SJSA1 (cell line): ENCODE data around the gene VN1R5. TPM values are rescaled to one million over a fixed set of nuclear protein-coding genes. Genes with fewer than 3 reads are reported as not detected.
A peak's percentile ranks its signal among the peaks of the same experiment; 100 is the strongest.
"Not testable (repeated sequence)": the region's sequence is repeated elsewhere in the genome, so short reads cannot be mapped to it uniquely, and the experiment has no call there.

Experiments used
- DNase-seq, 2 experiments: peaks; one replicate each; pipeline ENCODE4 v3.0.0-alpha.2; 2015 to 2020; ENCODE audit warnings: low spot score in 2 of 2, low read depth in 1 of 2
- H3K27ac ChIP-seq: fragments of 250-450 bp; sonication (Bioruptor Pico); 2 replicates; pipeline ENCODE4 v1.5.1; 2020; ENCODE audit warnings: mild to moderate bottlenecking, moderate library complexity
- H3K27me3 ChIP-seq: fragments of 250-450 bp; sonication (Bioruptor Pico); replicated peaks from 2 replicates; pipeline ENCODE4 v1.5.1; 2020; ENCODE audit warnings: mild to moderate bottlenecking, moderate library complexity
- H3K36me3 ChIP-seq: fragments of 250-450 bp; sonication (Bioruptor Pico); 2 replicates; pipeline ENCODE4 v1.5.1; 2020; ENCODE audit warnings: mild to moderate bottlenecking
- H3K4me1 ChIP-seq: fragments of 250-450 bp; sonication (Bioruptor Pico); replicated peaks from 2 replicates; pipeline ENCODE4 v1.6.1; 2021; ENCODE audit warnings: mild to moderate bottlenecking
- H3K4me3 ChIP-seq: fragments of 250-450 bp; sonication (Bioruptor Pico); 2 replicates; pipeline ENCODE4 v1.5.1; 2020; ENCODE audit warnings: mild to moderate bottlenecking
- H3K9me3 ChIP-seq: fragments of 250-450 bp; sonication (Bioruptor Pico); replicated peaks from 2 replicates; pipeline ENCODE4 v1.5.1; 2020; ENCODE audit warnings: mild to moderate bottlenecking
- total RNA-seq: library from RNA; depleted of rRNA; stranded (reverse); fragments of >200 nt; shearing (Covaris generic); gene quantifications from 2 replicates; pipeline ENCODE4 v1.2.3, GENCODE V29; 2014

Gene VN1R5
- total RNA-seq, 1 experiment from 2014 or later, result not detected

- H3K27me3 ChIP-seq, result no peaks in the 10 kb centered on the region
- H3K27ac ChIP-seq, result no peak overlapping the region
- no peaks in the 10 kb centered on the region for H3K4me1 ChIP-seq
- no peak overlapping the region for H3K4me3 ChIP-seq
- no peaks in the 10 kb centered on the region for H3K36me3 ChIP-seq
- H3K9me3 ChIP-seq, result no peaks in the 10 kb centered on the region
- peak in 1 of 2 experiments; percentile 20 for DNase-seq
These were observed 32.5 kb downstream of the VN1R5 start for GRCh38 chr1:247288341-247288740.

GRCh38 chr1:247289274-247289892 is 33.5 kb downstream of the VN1R5 start:
- H3K4me1 ChIP-seq, H3K4me3 ChIP-seq, H3K27me3 ChIP-seq, H3K27ac ChIP-seq, H3K9me3 ChIP-seq, H3K36me3 ChIP-seq: not testable (repeated sequence)
- DNase-seq, result peak in 1 of 2 experiments; percentile 7

DNA sequence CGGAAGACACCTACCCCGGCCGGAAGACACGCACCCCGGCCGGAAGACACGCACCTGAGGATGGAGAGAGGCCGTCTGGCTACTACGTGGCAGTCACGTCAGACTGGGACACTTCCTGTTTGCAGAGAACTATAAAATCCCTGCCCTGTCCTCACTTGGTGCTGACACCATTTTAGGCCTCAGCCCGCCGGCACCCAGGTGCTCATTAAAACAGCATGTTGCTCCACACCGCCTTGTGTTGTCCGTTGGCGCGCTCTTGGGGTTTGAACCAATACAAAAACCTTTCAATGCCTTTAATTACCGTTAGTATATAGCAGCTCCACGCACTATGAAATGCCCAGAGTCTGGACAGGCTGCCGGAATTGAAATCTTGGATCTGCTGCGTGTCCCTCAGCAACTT is 34.7 kb downstream of the VN1R5 start:
- no peak for DNase-seq
- H3K36me3 ChIP-seq, result no peaks in the 10 kb centered on the region
- no peak overlapping the region for H3K4me3 ChIP-seq
- H3K27ac ChIP-seq, result no peak overlapping the region
- no peaks in the 10 kb centered on the region for H3K4me1 ChIP-seq
- no peaks in the 10 kb centered on the region for H3K9me3 ChIP-seq
- no peaks in the 10 kb centered on the region for H3K27me3 ChIP-seq

DNA sequence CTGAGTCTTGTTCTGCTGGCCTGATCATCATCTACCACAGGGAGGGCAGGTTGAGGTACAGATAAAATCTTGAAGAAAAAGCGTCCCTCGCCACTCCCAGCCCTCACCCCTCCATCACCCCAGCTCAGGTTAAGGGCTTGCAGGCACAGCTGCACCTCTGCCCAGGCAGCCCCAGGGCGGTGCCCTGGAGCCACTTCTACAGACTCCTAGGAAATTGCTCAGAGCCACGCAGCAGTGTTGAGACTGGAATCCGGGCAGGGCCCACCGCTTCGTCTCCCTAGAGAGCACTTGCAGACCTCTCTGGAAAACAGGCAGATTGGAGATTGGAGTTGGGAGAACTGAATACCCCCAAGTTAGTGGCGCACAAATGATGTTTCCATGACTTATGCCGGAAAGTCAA is 35.3 kb downstream of the VN1R5 start:
- H3K9me3 ChIP-seq, result no peaks in the 10 kb centered on the region
- H3K4me3 ChIP-seq, result no peak overlapping the region
- no peak overlapping the region for H3K27ac ChIP-seq
- H3K36me3 ChIP-seq, result no peaks in the 10 kb centered on the region
- DNase-seq, result no peak
- no peaks in the 10 kb centered on the region for H3K4me1 ChIP-seq
- H3K27me3 ChIP-seq, result no peaks in the 10 kb centered on the region

DNA sequence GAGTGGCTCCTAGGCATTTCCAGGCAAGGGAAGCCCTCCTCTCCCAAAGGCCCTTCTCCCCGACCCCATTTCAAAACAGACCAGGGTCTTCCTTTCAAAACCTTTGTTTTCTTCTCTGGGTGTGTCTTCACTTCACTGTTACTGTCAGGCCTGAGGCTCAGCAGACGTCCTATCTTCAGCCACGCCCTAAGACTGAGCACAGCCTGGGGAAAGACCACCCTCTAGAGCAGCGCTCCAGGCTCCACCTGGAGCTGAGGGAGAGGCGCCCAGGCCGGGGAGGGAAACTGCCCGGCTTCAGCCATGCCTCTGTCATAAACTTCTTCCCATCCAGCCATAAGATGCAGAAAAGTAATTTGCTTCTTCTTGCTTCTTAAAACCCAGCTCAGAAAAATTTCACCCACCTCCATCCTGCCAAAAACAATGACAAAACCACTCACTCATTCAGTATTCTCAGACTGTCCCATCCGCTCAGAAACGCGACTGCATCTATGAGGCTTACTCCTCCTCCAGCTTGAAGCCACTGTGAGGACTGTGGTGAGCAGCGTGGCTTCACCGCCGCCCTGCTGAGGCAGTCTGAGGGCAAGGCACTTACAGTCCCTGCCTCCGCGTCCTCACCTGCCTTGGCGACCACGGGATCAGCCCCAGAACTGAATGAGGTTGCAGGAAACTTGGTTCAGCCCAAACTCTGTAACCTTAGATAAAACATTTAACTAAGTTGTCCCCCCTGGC is 36.1 kb downstream of the VN1R5 start:
- H3K4me1 ChIP-seq, result no peaks in the 10 kb centered on the region
- no peak overlapping the region for H3K27ac ChIP-seq
- DNase-seq, result no peak
- H3K27me3 ChIP-seq, result no peaks in the 10 kb centered on the region
- no peaks in the 10 kb centered on the region for H3K36me3 ChIP-seq
- no peak overlapping the region for H3K4me3 ChIP-seq
- no peaks in the 10 kb centered on the region for H3K9me3 ChIP-seq

- Histone ChIP-seq H3K27ac (no peak overlapping the region), H3K27me3 (no peaks in the 10 kb centered on the region), H3K4me3 (no peak overlapping the region), H3K4me1 (no peaks in the 10 kb centered on the region), H3K36me3 (no peaks in the 10 kb centered on the region), H3K9me3 (no peaks in the 10 kb centered on the region)
- no peak for DNase-seq
These were observed 37.2 kb downstream of the VN1R5 start for GRCh38 chr1:247293047-247293446.

DNA sequence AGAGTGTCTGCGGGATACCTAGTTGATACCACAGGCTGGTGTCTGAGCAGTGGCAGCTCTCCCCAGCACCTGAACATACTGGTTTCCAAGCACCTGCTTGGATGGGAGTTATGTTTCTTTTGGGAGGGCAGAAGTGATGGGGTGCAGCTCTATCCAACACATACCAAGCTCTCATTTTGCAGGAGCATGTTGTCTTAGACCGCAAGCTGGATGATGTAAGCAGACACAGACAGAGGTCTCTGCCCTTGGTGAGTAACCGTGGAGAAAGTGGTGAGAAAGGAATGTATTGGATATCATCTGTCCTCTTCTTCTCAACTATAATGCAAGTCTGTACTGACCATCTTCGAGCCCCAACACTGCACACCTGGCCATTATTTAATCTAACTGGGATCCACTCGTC is 38.4 kb downstream of the VN1R5 start:
- Histone ChIP-seq H3K27me3 (no peaks in the 10 kb centered on the region), H3K27ac (no peak overlapping the region), H3K9me3 (no peaks in the 10 kb centered on the region)

GRCh38 chr1:247295274-247295684 is 39.4 kb downstream of the VN1R5 start:
- DNase-seq, result no peak
- no peak overlapping the region for H3K27ac ChIP-seq
- no peak overlapping the region for H3K4me3 ChIP-seq
- no peaks in the 10 kb centered on the region for H3K4me1 ChIP-seq
- peaks cover 14% of the 10 kb centered on the region for H3K36me3 ChIP-seq
- no peaks in the 10 kb centered on the region for H3K27me3 ChIP-seq
- no peaks in the 10 kb centered on the region for H3K9me3 ChIP-seq

More for the DNA sequence above, 38.4 kb downstream of the VN1R5 start:
- H3K4me3 ChIP-seq, result no peak overlapping the region
- no peak for DNase-seq
- no peaks in the 10 kb centered on the region for H3K4me1 ChIP-seq
- H3K36me3 ChIP-seq, result peaks cover 5% of the 10 kb centered on the region

DNA sequence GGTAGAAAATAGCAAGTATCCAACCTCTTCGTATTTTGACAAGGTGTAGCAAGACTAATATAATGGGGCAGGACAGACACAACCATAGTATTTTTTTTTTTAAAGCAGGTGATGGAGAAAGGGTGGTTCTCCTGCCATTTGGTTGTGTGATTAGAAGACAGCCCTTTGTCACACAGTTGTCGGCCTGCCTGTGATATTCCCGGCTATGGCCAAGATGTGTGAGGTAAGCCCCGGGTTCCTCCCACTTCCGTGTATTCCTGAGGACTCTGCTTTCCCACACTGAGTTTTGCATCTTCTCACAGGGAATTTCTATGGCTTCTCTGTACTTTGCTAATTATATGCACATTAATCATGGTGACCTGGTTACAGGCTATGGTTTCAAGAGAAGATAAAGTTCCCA is 39.9 kb downstream of the VN1R5 start:
- Histone ChIP-seq H3K27ac (no peak overlapping the region), H3K27me3 (no peaks in the 10 kb centered on the region), H3K4me1 (no peaks in the 10 kb centered on the region), H3K4me3 (no peak overlapping the region), H3K36me3 (peaks cover 19% of the 10 kb centered on the region), H3K9me3 (no peaks in the 10 kb centered on the region)
- DNase-seq, result no peak

DNA sequence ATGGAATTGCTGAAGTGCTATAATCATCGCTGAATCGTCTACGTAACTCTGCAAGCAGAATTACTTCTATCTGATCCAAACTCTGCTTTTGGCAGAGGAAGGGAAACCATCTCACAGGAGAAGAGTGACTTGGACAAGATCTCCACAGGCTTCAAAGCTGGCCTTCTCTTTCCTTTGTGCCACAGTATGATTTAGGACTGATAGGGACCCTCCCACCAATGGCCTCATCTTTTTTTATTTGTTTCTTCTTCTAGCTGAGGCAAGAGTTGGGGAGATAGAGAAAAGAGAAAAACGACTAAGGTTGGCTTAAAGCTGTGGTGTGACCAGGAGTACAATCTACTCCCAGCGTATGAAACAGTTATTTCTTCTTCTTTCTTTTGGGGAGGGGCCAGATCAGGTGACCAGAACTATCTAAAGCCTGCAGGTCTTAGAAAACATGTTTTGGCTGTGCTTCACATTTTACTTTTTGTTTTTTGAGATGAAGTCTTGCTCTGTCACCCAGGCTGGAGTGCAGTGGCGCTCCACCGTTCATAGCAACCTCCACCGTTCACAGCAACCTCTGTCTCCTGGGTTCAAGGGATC is 40.8 kb downstream of the VN1R5 start:
- no peaks in the 10 kb centered on the region for H3K9me3 ChIP-seq
- H3K4me3 ChIP-seq, result no peak overlapping the region
- no peaks in the 10 kb centered on the region for H3K27me3 ChIP-seq
- peaks cover 22% of the 10 kb centered on the region for H3K36me3 ChIP-seq
- no peak for DNase-seq
- H3K27ac ChIP-seq, result no peak overlapping the region
- H3K4me1 ChIP-seq, result no peaks in the 10 kb centered on the region

GRCh38 chr1:247297263-247298123 is 41.6 kb downstream of the VN1R5 start:
- Histone ChIP-seq H3K27me3 (no peaks in the 10 kb centered on the region), H3K27ac (no peak overlapping the region), H3K4me3 (no peak overlapping the region), H3K36me3 (peaks cover 28% of the 10 kb centered on the region), H3K9me3 (no peaks in the 10 kb centered on the region), H3K4me1 (no peaks in the 10 kb centered on the region)
- DNase-seq, result no peak

GRCh38 chr1:247298124-247298481 is 42.2 kb downstream of the VN1R5 start:
- H3K27ac ChIP-seq, result no peak overlapping the region
- H3K27me3 ChIP-seq, result no peaks in the 10 kb centered on the region
- H3K9me3 ChIP-seq, result no peaks in the 10 kb centered on the region
- H3K4me3 ChIP-seq, result no peak overlapping the region
- H3K4me1 ChIP-seq, result no peaks in the 10 kb centered on the region
- peaks cover 34% of the 10 kb centered on the region for H3K36me3 ChIP-seq
- DNase-seq, result no peak

DNA sequence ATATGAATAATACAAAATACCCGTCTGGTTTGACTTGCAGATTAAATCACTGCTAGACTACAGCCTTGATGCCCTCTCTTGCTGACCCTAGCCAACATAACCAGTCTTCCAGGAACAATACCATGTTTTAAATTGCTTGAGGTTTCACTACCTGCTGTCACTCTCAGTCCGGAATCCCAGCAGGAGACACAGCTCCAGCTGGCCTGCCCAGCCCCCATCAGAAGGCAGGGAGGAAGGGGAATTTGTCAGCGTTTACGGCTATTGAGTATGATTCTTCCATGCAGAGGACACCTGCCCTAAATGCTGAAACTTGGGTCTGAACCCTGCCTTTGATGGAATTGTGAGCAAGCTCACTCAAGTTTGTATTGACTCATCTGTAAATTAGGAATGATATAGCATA is 42.8 kb downstream of the VN1R5 start:
- no peaks in the 10 kb centered on the region for H3K27me3 ChIP-seq
- DNase-seq, result no peak
- H3K27ac ChIP-seq, result no peak overlapping the region
- H3K9me3 ChIP-seq, result no peaks in the 10 kb centered on the region
- no peak overlapping the region for H3K4me3 ChIP-seq
- peaks cover 40% of the 10 kb centered on the region for H3K36me3 ChIP-seq
- no peaks in the 10 kb centered on the region for H3K4me1 ChIP-seq
